Keratinocyte (primary cell): ENCODE data around the gene FHIT. TPM values are rescaled to one million over a fixed set of nuclear protein-coding genes. Genes with fewer than 3 reads are reported as not detected.

Source experiments
- DNase-seq: peaks from one replicate; pipeline ENCODE4 v3.0.0-alpha.2; 2011; ENCODE audit warnings: low read depth, missing footprints, low spot score
- FAIRE-seq: peaks from 2 replicates; lab custom pipeline; 2011; peaks lifted over from hg19 to GRCh38; lab: Jason Lieb, UNC
- H2AFZ ChIP-seq: 2 replicates; pipeline ENCODE4 v1.6.0; 2012; ENCODE audit warnings: low read length, control low read depth, inconsistent platforms; ENCODE audit not compliant: control insufficient read depth
- H3K27ac ChIP-seq: 2 replicates; pipeline ENCODE4 v1.5.1; 2011; ENCODE audit warnings: low read length; ENCODE audit not compliant: control insufficient read depth, insufficient read depth
- H3K27me3 ChIP-seq: 3 replicates; pipeline ENCODE4 v1.6.0; 2011; ENCODE audit warnings: low read length; ENCODE audit not compliant: control insufficient read depth, insufficient read depth; ENCODE audit errors: extremely low read depth
- H3K36me3 ChIP-seq, 2 experiments: 2 replicates in 1 of 2; 3 replicates in 1 of 2; pipeline ENCODE4 v1.5.1; 2011; ENCODE audit warnings: low read length in 2 of 2, mild to moderate bottlenecking in 1 of 2; ENCODE audit not compliant: control insufficient read depth in 2 of 2, insufficient read depth in 2 of 2; ENCODE audit errors: extremely low read depth in 1 of 2
- H3K4me1 ChIP-seq: 3 replicates; pipeline ENCODE4 v1.5.1; 2011; ENCODE audit warnings: low read length; ENCODE audit not compliant: control insufficient read depth, insufficient read depth; ENCODE audit errors: extremely low read depth
- H3K4me2 ChIP-seq: 3 replicates; pipeline ENCODE4 v1.6.0; 2011; ENCODE audit warnings: low read depth, low read length; ENCODE audit not compliant: control insufficient read depth, insufficient read depth; ENCODE audit errors: extremely low read depth
- H3K4me3 ChIP-seq, 3 experiments: fragments of 200-600 bp in 1 of 3; sonication (generic) in 1 of 3; 2 replicates in 2 of 3; 3 replicates in 1 of 3; pipeline ENCODE4 v1.5.1; 2011 to 2016; ENCODE audit warnings: low read length in 3 of 3, mild to moderate bottlenecking in 3 of 3, control low read depth in 2 of 3, inconsistent platforms in 1 of 3, low read depth in 1 of 3, mixed read lengths in 1 of 3, mixed run types in 1 of 3, moderate library complexity in 1 of 3; ENCODE audit not compliant: control insufficient read depth in 2 of 3, insufficient read depth in 2 of 3; ENCODE audit errors: extremely low read depth in 1 of 3
- H3K79me2 ChIP-seq: 2 replicates; pipeline ENCODE4 v1.6.0; 2012; ENCODE audit warnings: low read length; ENCODE audit not compliant: control insufficient read depth, insufficient read depth
- H3K9ac ChIP-seq: 3 replicates; pipeline ENCODE4 v1.6.0; 2011; ENCODE audit warnings: low read length; ENCODE audit not compliant: control insufficient read depth, insufficient read depth; ENCODE audit errors: extremely low read depth
- H3K9me1 ChIP-seq: 3 replicates; pipeline ENCODE4 v1.6.0; 2011; ENCODE audit warnings: low read length; ENCODE audit not compliant: control insufficient read depth, insufficient read depth; ENCODE audit errors: extremely low read depth
- H3K9me3 ChIP-seq: 2 replicates; pipeline ENCODE4 v1.5.1; 2012; ENCODE audit warnings: low read depth, low read length; ENCODE audit not compliant: control insufficient read depth
- H4K20me1 ChIP-seq: 3 replicates; pipeline ENCODE4 v1.6.0; 2011; ENCODE audit warnings: low read length; ENCODE audit not compliant: control insufficient read depth, insufficient read depth; ENCODE audit errors: extremely low read depth
- CTCF ChIP-seq, 3 experiments: IDR thresholded peaks in 1 of 3; conservative IDR thresholded peaks in 1 of 3; optimal IDR thresholded peaks in 1 of 3; 2 replicates in 2 of 3; 3 replicates in 1 of 3; pipeline versions ENCODE3 to v1.5.1; 2011; ENCODE audit warnings: low read length in 3 of 3, mild to moderate bottlenecking in 3 of 3, moderate library complexity in 2 of 3, control low read depth in 1 of 3, inconsistent platforms in 1 of 3; ENCODE audit not compliant: insufficient read depth in 2 of 3; ENCODE audit errors: extremely low read depth in 1 of 3
- EZH2 ChIP-seq: IDR thresholded peaks from one replicate; pipeline ENCODE4 v1.6.1; 2012; ENCODE audit warnings: inconsistent platforms, mild to moderate bottlenecking, low read length, moderate library complexity
- dilution Hi-C: fragments of 300-500 bp; cut with MboI; formaldehyde crosslinking; loops from one replicate; pipeline ENCODE4 v1.7.0; 2020; ENCODE audit warnings: low sequenced_read_pairs; ENCODE audit not compliant: extremely low pct_ligation_motif_present
- polyA plus RNA-seq, 5 experiments: library from polyadenylated mRNA; depleted of rRNA in 3 of 5; stranded (reverse) in 3 of 5; stranded (forward) in 1 of 5; unstranded in 1 of 5; fragments of >200 nt; gene quantifications; 1 replicate in 1 of 5; 2 replicates in 3 of 5; 3 replicates in 1 of 5; pipeline versions ENCODE4 v1.2.1 to v1.2.3, GENCODE V29; 2011 to 2012; ENCODE audit warnings: missing spikeins in 2 of 5, low read depth in 1 of 5, low replicate concordance in 1 of 5

FHIT gene
- polyA plus RNA-seq, 1 donor (not counting 4 experiments of a cell fraction or from before 2014, with no cell fraction given), result 2.2 TPM

GRCh38 chr3:60384341-60384740, 866.9 kb downstream of the FHIT start:
- no peak overlapping the region for H3K4me3 ChIP-seq
- H3K9me1 ChIP-seq, result no peaks in the 10 kb centered on the region
- H3K36me3 ChIP-seq, result no peaks in the 10 kb centered on the region
- no peaks in the 10 kb centered on the region for H4K20me1 ChIP-seq
- TF ChIP-seq EZH2 (no peak), CTCF (optimal IDR thresholded peaks at IDR 0.05 in 1 of 3, IDR thresholded peaks at IDR 0.05 in 1 of 3, conservative IDR thresholded peaks at IDR 0.05 in 1 of 3; ENCODE audit: extremely low read depth in 1 of 3, insufficient read depth in 2 of 3, low read length in 3 of 3) (no peak)
- no peak overlapping the region for H3K4me2 ChIP-seq
- H3K79me2 ChIP-seq, result no peaks in the 10 kb centered on the region
- FAIRE-seq, result no peak
- no peaks in the 10 kb centered on the region for H3K9me3 ChIP-seq
- no peaks in the 10 kb centered on the region for H3K4me1 ChIP-seq
- no peak overlapping the region for H3K9ac ChIP-seq
- no peaks in the 10 kb centered on the region for H3K27me3 ChIP-seq
- no peak overlapping the region for H2AFZ ChIP-seq
- dilution Hi-C loops, result no loop called here
- DNase-seq, result no peak
- H3K27ac ChIP-seq, result no peak overlapping the region

- Histone ChIP-seq H3K79me2 (no peaks in the 10 kb centered on the region), H3K27ac (no peak overlapping the region), H3K9me3 (no peaks in the 10 kb centered on the region), H3K4me1 (no peaks in the 10 kb centered on the region), H3K4me2 (no peak overlapping the region), H3K9me1 (no peaks in the 10 kb centered on the region), H3K4me3 (no peak overlapping the region), H2AFZ (no peak overlapping the region), H3K27me3 (no peaks in the 10 kb centered on the region), H3K36me3 (no peaks in the 10 kb centered on the region), H4K20me1 (no peaks in the 10 kb centered on the region), H3K9ac (no peak overlapping the region)
- DNase-seq (no peak), FAIRE-seq (no peak)
- dilution Hi-C loops, result no loop called here
- TF ChIP-seq CTCF (optimal IDR thresholded peaks at IDR 0.05 in 1 of 3, IDR thresholded peaks at IDR 0.05 in 1 of 3, conservative IDR thresholded peaks at IDR 0.05 in 1 of 3; ENCODE audit: extremely low read depth in 1 of 3, insufficient read depth in 2 of 3, low read length in 3 of 3), result no peak
- no peak for TF ChIP-seq EZH2
Measured at GRCh38 chr3:60383345-60383744, 867.9 kb downstream of the FHIT start.
